GM12891 (cell line): ENCODE data around the gene MMP15.

Experiments used
- POLR2A ChIP-seq: IDR thresholded peaks from 2 replicates; pipeline ENCODE4 v1.6.1; 2011; ENCODE audit warnings: low read depth, low read length, control low read depth
- POLR2AphosphoS5 ChIP-seq: IDR thresholded peaks from 2 replicates; pipeline ENCODE4 v1.6.1; 2011; ENCODE audit warnings: low read depth, low read length, control low read depth
- TAF1 ChIP-seq: IDR thresholded peaks from 2 replicates; pipeline ENCODE4 v1.6.1; 2011; ENCODE audit warnings: low read depth, low read length, control low read depth

GRCh38 chr16:57999366-57999970 lies 26.1 kb upstream of the MMP15 start:
- TF ChIP-seq POLR2AphosphoS5 (no peak), POLR2A (no peak), TAF1 (no peak)
